GM23248 (cell line): ENCODE results near the gene DDA1. TPM values are rescaled to one million over a fixed set of nuclear protein-coding genes. Genes with fewer than 3 reads are reported as not detected.
A peak's percentile ranks its signal among the peaks of the same experiment; 100 is the strongest.

Experiments
- DNase-seq: peaks from one replicate; pipeline ENCODE4 v3.0.0-alpha.2; 2015
- H2AFZ ChIP-seq: fragments of 200-600 bp; sonication (generic); 2 replicates; pipeline ENCODE4 v1.6.1; 2016; ENCODE audit warnings: antibody characterized with exemption
- H3F3A ChIP-seq: fragments of 200-600 bp; sonication (generic); 2 replicates; pipeline ENCODE4 v1.6.1; 2016; ENCODE audit warnings: mild to moderate bottlenecking, antibody characterized with exemption, mixed run types; ENCODE audit not compliant: insufficient read depth
- H3K27ac ChIP-seq: fragments of 200-600 bp; sonication (generic); 2 replicates; pipeline ENCODE4 v1.5.1; 2016; ENCODE audit warnings: mild to moderate bottlenecking
- H3K27me3 ChIP-seq: fragments of 200-600 bp; sonication (generic); replicated peaks from 2 replicates; pipeline ENCODE4 v1.6.1; 2016; ENCODE audit warnings: mild to moderate bottlenecking; ENCODE audit not compliant: insufficient read depth
- H3K36me3 ChIP-seq: fragments of 200-600 bp; sonication (generic); 2 replicates; pipeline ENCODE4 v1.6.1; 2016; ENCODE audit warnings: low read depth, mild to moderate bottlenecking
- H3K4me1 ChIP-seq: fragments of 200-600 bp; sonication (generic); 2 replicates; pipeline ENCODE4 v1.6.1; 2016; ENCODE audit warnings: mild to moderate bottlenecking; ENCODE audit not compliant: insufficient read depth
- H3K4me2 ChIP-seq: fragments of 200-600 bp; sonication (generic); one replicate; pipeline ENCODE4 v1.6.1; 2016; ENCODE audit warnings: mild to moderate bottlenecking; ENCODE audit not compliant: unreplicated experiment
- H3K4me3 ChIP-seq: fragments of 200-600 bp; sonication (generic); 2 replicates; pipeline ENCODE4 v1.5.1; 2016; ENCODE audit warnings: mild to moderate bottlenecking
- H3K79me2 ChIP-seq: fragments of 200-600 bp; sonication (generic); 2 replicates; pipeline ENCODE4 v1.6.1; 2016; ENCODE audit warnings: mild to moderate bottlenecking; ENCODE audit not compliant: insufficient read depth
- H3K9ac ChIP-seq: fragments of 200-600 bp; sonication (generic); 2 replicates; pipeline ENCODE4 v1.6.1; 2016; ENCODE audit warnings: mild to moderate bottlenecking
- H3K9me2 ChIP-seq: fragments of 200-600 bp; sonication (generic); 2 replicates; pipeline ENCODE4 v1.6.1; 2016; ENCODE audit warnings: mixed run types, mild to moderate bottlenecking, moderate library complexity; ENCODE audit not compliant: insufficient read depth
- H3K9me3 ChIP-seq: fragments of 200-600 bp; sonication (generic); one replicate; pipeline ENCODE4 v1.6.1; 2017; ENCODE audit warnings: low read depth
- H4K20me1 ChIP-seq: fragments of 200-600 bp; sonication (generic); 2 replicates; pipeline ENCODE4 v1.6.0; 2016; ENCODE audit not compliant: insufficient read depth
- EZH2 ChIP-seq: fragments of 200-600 bp; sonication (generic); IDR thresholded peaks from 2 replicates; pipeline ENCODE4 v1.6.1; 2018; ENCODE audit warnings: antibody characterized with exemption, mild to moderate bottlenecking; ENCODE audit not compliant: insufficient read depth, poor library complexity, severe bottlenecking
- EZH2phosphoT487 ChIP-seq: fragments of 200-600 bp; sonication (generic); IDR thresholded peaks from 2 replicates; pipeline ENCODE4 v1.6.1; 2018; ENCODE audit warnings: antibody characterized with exemption, moderate library complexity, mild to moderate bottlenecking, low read depth; ENCODE audit not compliant: insufficient read depth
- WGBS, 2 experiments: methylation state at CpG; one replicate each; pipeline ENCODE4 v1.1.6; 2015 to 2017; ENCODE audit warnings: low lambda C conversion rate in 2 of 2, low coverage in 1 of 2; ENCODE audit errors: missing lambda C conversion rate in 2 of 2; 5-methylcytosine and 5-hydroxymethylcytosine counted together
- in situ Hi-C: fragments of 300-500 bp; cut with MboI; formaldehyde crosslinking; loops from 2 replicates; pipeline ENCODE4 v1.15.0; 2020
- polyA plus RNA-seq: library from polyadenylated mRNA; unstranded; fragments of >200 nt; fragmentation: Nextera tagmentation; extraction: Ambion mirVana; gene quantifications from 2 replicates; pipeline ENCODE4 v1.2.1, GENCODE V29; 2016
- total RNA-seq: library from RNA; depleted of rRNA; stranded (reverse); fragments of >200 nt; shearing (Covaris generic); gene quantifications from 2 replicates; pipeline ENCODE4 v1.2.3, GENCODE V29; 2014

DDA1 gene
- total and polyA plus RNA-seq, 2 experiments from 2014 or later, result 10.9 to 87.8 TPM

GRCh38 chr19:17263712-17264640, 45.4 kb upstream of the DDA1 start:
- Histone ChIP-seq H4K20me1 (no peaks in the 10 kb centered on the region), H3K9me3 (no peaks in the 10 kb centered on the region), H3F3A (peaks cover 7% of the 10 kb centered on the region), H3K79me2 (peaks cover 16% of the 10 kb centered on the region), H3K27me3 (no peaks in the 10 kb centered on the region), H2AFZ (no peak overlapping the region), H3K4me1 (peaks cover 6% of the 10 kb centered on the region), H3K4me3 (no peak overlapping the region), H3K9me2 (no peaks in the 10 kb centered on the region), H3K27ac (no peak overlapping the region), H3K9ac (no peak overlapping the region), H3K4me2 (no peak overlapping the region), H3K36me3 (no peaks in the 10 kb centered on the region)
- TF ChIP-seq EZH2 (no peak), EZH2phosphoT487 (no peak)
- whole genome bisulfite sequencing, 2 experiments, result 72 to 83% methylated on average over 17 to 23 of the region's 23 CpGs
- in situ Hi-C loops, result no loop called here
- no peak for DNase-seq

- in situ Hi-C loops, result no loop called here
- no peaks in the 10 kb centered on the region for H3K9me2 ChIP-seq
- TF ChIP-seq EZH2phosphoT487 (no peak), EZH2 (no peak)
- H3K27me3 ChIP-seq, result no peaks in the 10 kb centered on the region
- H3K27ac ChIP-seq, result no peak within 1 kb of the TSS
- H3K79me2 ChIP-seq, result peaks cover 22% of the 10 kb centered on the region
- no peaks in the 10 kb centered on the region for H3K9me3 ChIP-seq
- H4K20me1 ChIP-seq, result no peaks in the 10 kb centered on the region
- 33 to 39% methylated on average over 5 of the region's 5 CpGs for WGBS, 2 experiments
- H3K4me2 ChIP-seq, result no peak within 1 kb of the TSS
- peaks cover 6% of the 10 kb centered on the region for H3K4me1 ChIP-seq
- DNase-seq, result no peak
- H3K36me3 ChIP-seq, result no peaks in the 10 kb centered on the region
- no peak within 1 kb of the TSS for H3K9ac ChIP-seq
- peaks cover 7% of the 10 kb centered on the region for H3F3A ChIP-seq
- no peak within 1 kb of the TSS for H3K4me3 ChIP-seq
- no peak within 1 kb of the TSS for H2AFZ ChIP-seq
Measured at GRCh38 chr19:17264641-17264979, 44.8 kb upstream of the DDA1 start, which contains the start of gene USHBP1. Gene USHBP1 (minus strand): TSS chr19:17264745. CDS start chr19:17264299, 446 bp downstream.

- Histone ChIP-seq H4K20me1 (no peaks in the 10 kb centered on the region), H3K4me3 (no peak overlapping the region), H3K27me3 (no peaks in the 10 kb centered on the region), H3K27ac (no peak overlapping the region), H3K4me2 (no peak overlapping the region), H3K4me1 (peaks cover 6% of the 10 kb centered on the region), H3F3A (peaks cover 7% of the 10 kb centered on the region), H2AFZ (peak overlapping the region; percentile 65), H3K9me3 (no peaks in the 10 kb centered on the region), H3K9me2 (no peaks in the 10 kb centered on the region), H3K36me3 (no peaks in the 10 kb centered on the region), H3K9ac (no peak overlapping the region), H3K79me2 (peaks cover 30% of the 10 kb centered on the region)
- TF ChIP-seq EZH2phosphoT487 (no peak), EZH2 (no peak)
- 88 to 91% methylated on average over 7 of the region's 7 CpGs for WGBS, 2 experiments
- DNase-seq, result no peak
- in situ Hi-C loops, result no loop called here
Measured at GRCh38 chr19:17266026-17266425, 43.3 kb upstream of the DDA1 start.

- peak overlapping the region; percentile 65 for H2AFZ ChIP-seq
- no peaks in the 10 kb centered on the region for H3K9me3 ChIP-seq
- H3K9ac ChIP-seq, result no peak overlapping the region
- H3K9me2 ChIP-seq, result no peaks in the 10 kb centered on the region
- H3F3A ChIP-seq, result peaks cover 7% of the 10 kb centered on the region
- H3K36me3 ChIP-seq, result 0 out of 2 replicates have a peak, but pooled peaks cover 4% of the 10 kb centered on the region
- 75 to 76% methylated on average over 12 of the region's 12 CpGs for WGBS, 2 experiments
- in situ Hi-C loops, result no loop called here
- H3K4me3 ChIP-seq, result no peak overlapping the region
- peaks cover 30% of the 10 kb centered on the region for H3K79me2 ChIP-seq
- H3K4me2 ChIP-seq, result no peak overlapping the region
- H3K27me3 ChIP-seq, result no peaks in the 10 kb centered on the region
- no peaks in the 10 kb centered on the region for H4K20me1 ChIP-seq
- no peak for TF ChIP-seq EZH2phosphoT487
- TF ChIP-seq EZH2, result no peak
- DNase-seq, result no peak
- no peak overlapping the region for H3K27ac ChIP-seq
- peaks cover 6% of the 10 kb centered on the region for H3K4me1 ChIP-seq
Measured at GRCh38 chr19:17266589-17266974, 42.8 kb upstream of the DDA1 start.
